GM12873 (cell line): ENCODE measurements around the gene BASP1.
A peak's percentile ranks its signal among the peaks of the same experiment; 100 is the strongest.

Experiments
- TF ChIP-seq, protein P1 (sequence below): IDR thresholded peaks from 2 replicates; pipeline ENCODE4 v1.5.1; 2012; ENCODE audit warnings: low read depth, mild to moderate bottlenecking, moderate library complexity, low read length, control low read depth; ENCODE audit not compliant: insufficient read depth; ENCODE audit errors: missing control alignments

Gene BASP1

DNA sequence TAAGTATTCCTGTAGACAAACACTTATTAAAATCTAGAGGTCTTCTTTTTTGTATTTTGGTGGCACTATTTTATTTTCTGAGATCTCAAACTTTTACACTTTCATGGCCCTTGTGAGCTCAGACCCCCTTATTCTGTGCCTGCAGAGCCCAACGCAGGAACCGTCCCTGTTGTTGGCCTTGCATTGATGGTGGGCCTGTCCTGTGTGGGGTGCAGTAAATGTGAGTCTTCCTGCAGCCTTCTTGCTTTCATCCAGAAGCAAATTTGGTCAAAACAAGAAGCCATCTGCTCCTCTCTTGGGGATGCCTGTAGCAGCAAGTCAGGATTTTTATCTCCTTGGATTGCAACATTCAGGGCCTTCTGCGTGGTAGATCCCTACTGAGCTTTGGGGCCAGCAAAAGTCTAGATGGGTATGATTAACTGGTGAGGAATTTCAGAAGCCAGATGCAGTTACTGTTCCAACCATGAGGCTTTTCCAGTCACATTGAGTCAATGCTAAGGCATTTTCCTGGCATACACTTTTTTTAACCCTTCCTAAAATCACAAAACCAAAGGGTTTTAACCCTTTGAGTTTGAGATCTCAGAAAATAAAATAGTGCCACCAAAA, 31.7 kb downstream of the BASP1 start:
- TF ChIP-seq, protein P1, sequence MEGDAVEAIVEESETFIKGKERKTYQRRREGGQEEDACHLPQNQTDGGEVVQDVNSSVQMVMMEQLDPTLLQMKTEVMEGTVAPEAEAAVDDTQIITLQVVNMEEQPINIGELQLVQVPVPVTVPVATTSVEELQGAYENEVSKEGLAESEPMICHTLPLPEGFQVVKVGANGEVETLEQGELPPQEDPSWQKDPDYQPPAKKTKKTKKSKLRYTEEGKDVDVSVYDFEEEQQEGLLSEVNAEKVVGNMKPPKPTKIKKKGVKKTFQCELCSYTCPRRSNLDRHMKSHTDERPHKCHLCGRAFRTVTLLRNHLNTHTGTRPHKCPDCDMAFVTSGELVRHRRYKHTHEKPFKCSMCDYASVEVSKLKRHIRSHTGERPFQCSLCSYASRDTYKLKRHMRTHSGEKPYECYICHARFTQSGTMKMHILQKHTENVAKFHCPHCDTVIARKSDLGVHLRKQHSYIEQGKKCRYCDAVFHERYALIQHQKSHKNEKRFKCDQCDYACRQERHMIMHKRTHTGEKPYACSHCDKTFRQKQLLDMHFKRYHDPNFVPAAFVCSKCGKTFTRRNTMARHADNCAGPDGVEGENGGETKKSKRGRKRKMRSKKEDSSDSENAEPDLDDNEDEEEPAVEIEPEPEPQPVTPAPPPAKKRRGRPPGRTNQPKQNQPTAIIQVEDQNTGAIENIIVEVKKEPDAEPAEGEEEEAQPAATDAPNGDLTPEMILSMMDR, result no peak

DNA sequence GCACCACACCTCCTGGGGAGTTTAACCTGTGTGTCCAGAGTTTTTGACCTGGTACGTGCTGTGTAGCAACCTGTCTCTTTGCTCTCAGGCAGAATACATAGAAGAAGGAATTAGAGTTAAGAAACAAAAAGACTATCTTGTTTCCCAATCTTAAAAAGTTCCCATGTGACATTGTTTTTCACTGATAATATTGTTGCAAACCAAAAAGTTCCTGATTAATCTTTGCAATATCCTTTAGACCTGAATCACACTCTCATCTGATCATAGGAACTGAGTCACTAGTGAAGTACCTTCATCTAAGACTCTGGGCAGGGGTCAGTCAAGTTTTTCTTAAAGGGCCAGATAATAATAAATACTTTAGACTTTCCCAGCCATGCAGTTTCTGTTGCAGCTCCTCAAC, 35.1 kb downstream of the BASP1 start:
- TF ChIP-seq, protein P1, result no peak

DNA sequence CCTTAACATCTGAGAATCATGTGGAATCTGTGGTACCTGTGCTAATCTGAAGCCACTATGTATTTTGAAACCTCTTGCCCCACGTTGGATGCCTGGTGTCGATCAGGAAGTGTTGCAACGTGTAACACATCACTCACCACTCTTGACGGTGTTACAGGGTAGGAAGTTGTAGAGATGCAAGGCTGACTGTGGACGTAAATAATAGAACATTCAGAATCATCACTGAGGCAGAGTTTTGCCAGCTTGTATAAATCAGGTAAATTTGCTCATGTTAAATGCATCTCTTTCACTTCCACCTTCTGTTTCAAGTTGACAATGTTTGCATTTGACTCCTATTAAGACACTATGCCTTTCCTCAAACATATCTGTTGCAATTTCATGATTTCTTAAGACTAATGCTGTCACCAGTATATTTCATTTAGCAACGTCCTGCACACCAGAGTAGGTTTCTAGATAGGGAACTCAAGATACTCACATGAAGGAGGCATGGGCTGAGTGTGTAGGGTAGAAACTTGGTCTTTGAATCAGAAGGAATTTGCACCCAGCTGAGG, 38.1 kb downstream of the BASP1 start:
- TF ChIP-seq, protein P1, result no peak

DNA sequence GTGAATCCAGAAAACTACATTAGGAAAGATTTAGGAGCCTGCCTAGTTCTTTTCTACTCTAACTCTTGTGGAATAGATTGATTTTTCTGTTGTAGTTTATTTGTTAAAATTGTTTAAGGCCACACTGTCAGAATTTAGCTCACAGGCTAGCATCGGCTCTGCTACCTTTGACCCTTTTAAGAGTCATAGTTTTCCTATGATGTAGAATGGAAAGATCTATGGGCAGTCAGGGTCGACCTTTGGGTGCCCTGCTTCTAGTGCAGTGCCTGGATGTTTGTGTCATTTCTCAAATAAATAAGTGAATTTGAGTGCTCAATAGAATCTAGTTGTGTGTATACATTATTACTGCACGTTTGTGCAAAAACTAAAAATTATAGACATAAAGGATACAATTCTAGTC, 38.7 kb downstream of the BASP1 start:
- TF ChIP-seq, protein P1, result no peak

DNA sequence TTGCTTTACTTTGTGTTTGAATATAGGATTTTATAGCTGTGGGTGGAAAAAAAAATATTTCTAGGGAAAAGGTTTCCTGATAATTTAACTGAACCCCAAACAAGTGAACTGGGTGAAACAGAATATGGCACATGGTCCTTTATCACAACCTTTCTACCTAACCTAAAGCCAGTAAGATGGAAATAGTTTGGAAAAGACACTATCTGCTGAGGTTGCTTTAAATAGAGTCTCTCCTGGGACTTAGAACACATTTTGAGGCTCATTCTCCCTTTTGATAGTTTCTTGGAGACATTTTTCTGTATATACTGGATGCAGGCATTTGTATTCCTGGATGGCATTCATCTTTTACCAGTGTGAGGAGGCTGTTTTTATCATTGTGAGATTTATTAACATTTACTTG, 39.4 kb downstream of the BASP1 start:
- TF ChIP-seq, protein P1, result no peak

DNA sequence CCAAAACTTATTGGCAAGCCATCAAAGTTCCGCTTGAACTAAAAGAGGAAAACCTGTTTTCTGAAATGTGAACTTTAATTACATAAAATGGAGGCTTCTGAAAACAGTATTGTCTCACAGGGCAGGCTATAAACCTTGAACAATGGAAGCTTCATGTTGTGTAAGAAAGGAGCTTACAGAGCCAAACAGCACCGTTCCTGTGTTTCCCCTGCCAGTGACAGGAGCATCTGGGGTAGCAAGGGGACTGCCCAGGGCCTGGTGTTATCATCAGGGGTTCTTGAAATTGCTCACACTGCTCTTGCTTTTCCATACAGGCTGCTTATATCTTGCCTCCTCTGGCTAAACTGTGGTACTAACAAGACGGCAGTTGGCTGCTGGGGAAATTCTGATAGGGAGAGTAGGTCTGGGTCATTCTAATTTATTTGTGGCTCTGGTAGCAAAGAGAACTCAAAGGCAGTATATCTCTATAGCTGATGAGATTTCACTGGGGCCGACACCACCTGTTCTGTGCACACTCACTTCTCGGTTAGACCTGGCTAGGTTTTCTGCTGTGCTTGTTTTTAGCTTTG, 40.4 kb downstream of the BASP1 start:
- TF ChIP-seq, protein P1, result peak; percentile 30

DNA sequence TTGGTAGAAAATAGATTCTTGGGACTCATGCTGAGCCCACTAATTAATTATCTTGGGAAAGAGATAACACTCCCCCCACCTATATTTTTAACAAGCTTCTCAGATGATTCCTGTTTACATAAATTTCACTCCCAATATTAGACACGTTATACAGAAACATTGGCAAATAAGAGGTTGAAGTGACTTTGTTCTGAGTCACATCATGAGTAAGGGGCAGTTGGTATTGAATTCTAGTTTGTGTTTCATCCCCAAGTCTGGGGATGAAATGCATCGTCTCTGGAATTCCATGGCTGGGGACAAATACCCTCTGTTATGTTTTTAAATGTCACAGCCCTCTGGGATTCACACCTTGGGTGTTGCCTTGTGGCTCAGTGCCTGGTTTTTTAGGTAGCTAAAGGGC, 41.0 kb downstream of the BASP1 start:
- TF ChIP-seq, protein P1, result no peak
